GM23338 (cell line): ENCODE results near the gene FHIT. TPM values are rescaled to one million over a fixed set of nuclear protein-coding genes. Genes with fewer than 3 reads are reported as not detected.

Source experiments
- ATAC-seq: fragments of 200-7000 bp; cut with Tn5 transposase; 3 replicates; pipeline ENCODE4 v1.9.1; 2020
- DNase-seq: peaks from one replicate; pipeline ENCODE4 v3.0.0-alpha.2; 2015; ENCODE audit warnings: low spot score
- H2AFZ ChIP-seq: fragments of 200-600 bp; sonication (generic); 2 replicates; pipeline ENCODE4 v1.8.0; 2016; ENCODE audit warnings: antibody characterized with exemption, mild to moderate bottlenecking, moderate library complexity
- H3F3A ChIP-seq: fragments of 200-600 bp; sonication (generic); replicated peaks from 2 replicates; pipeline ENCODE4 v1.8.0; 2017; ENCODE audit warnings: antibody characterized with exemption, mixed run types, low read depth
- H3K27ac ChIP-seq: fragments of 200-600 bp; sonication (generic); 2 replicates; pipeline ENCODE4 v1.6.1; 2016; ENCODE audit warnings: low read depth
- H3K27me3 ChIP-seq: fragments of 200-600 bp; sonication (generic); 2 replicates; pipeline ENCODE4 v1.8.0; 2016; ENCODE audit warnings: mild to moderate bottlenecking, mixed run types, moderate library complexity; ENCODE audit not compliant: insufficient read depth
- H3K36me3 ChIP-seq: fragments of 200-600 bp; sonication (generic); 2 replicates; pipeline ENCODE4 v1.8.0; 2016; ENCODE audit warnings: mild to moderate bottlenecking; ENCODE audit not compliant: insufficient read depth
- H3K4me1 ChIP-seq: fragments of 200-600 bp; sonication (generic); 2 replicates; pipeline ENCODE4 v1.8.0; 2016; ENCODE audit warnings: mild to moderate bottlenecking, moderate library complexity; ENCODE audit not compliant: insufficient read depth
- H3K4me2 ChIP-seq: fragments of 200-600 bp; sonication (generic); 2 replicates; pipeline ENCODE4 v1.7.1; 2017; ENCODE audit warnings: mixed run types
- H3K4me3 ChIP-seq: fragments of 200-600 bp; sonication (generic); 2 replicates; pipeline ENCODE4 v1.6.1; 2016; ENCODE audit warnings: mixed run types
- H3K79me2 ChIP-seq: fragments of 200-600 bp; sonication (generic); replicated peaks from 2 replicates; pipeline ENCODE4 v1.8.0; 2017; ENCODE audit warnings: mild to moderate bottlenecking; ENCODE audit not compliant: insufficient read depth
- H3K9me2 ChIP-seq: fragments of 200-600 bp; sonication (generic); 2 replicates; pipeline ENCODE4 v1.8.0; 2017; ENCODE audit not compliant: insufficient read depth
- H4K20me1 ChIP-seq: fragments of 200-600 bp; sonication (generic); replicated peaks from 2 replicates; pipeline ENCODE4 v1.8.0; 2017; ENCODE audit warnings: mild to moderate bottlenecking; ENCODE audit not compliant: insufficient read depth
- H3K27ac Mint-ChIP-seq: 2 replicates; pipeline ENCODE4 v1.8.0; 2020; ENCODE audit warnings: inconsistent platforms, mild to moderate bottlenecking, moderate library complexity, mixed read lengths
- H3K27me3 Mint-ChIP-seq: 3 replicates; pipeline ENCODE4 v1.8.0; 2022; ENCODE audit warnings: low read depth, mild to moderate bottlenecking, moderate library complexity, mixed read lengths, inconsistent platforms; ENCODE audit not compliant: insufficient read depth, poor library complexity
- H3K36me3 Mint-ChIP-seq: 3 replicates; pipeline ENCODE4 v1.8.0; 2021; ENCODE audit warnings: low read depth, mild to moderate bottlenecking, inconsistent platforms, moderate library complexity, mixed read lengths
- H3K4me1 Mint-ChIP-seq: 3 replicates; pipeline ENCODE4 v1.8.0; 2020; ENCODE audit warnings: mild to moderate bottlenecking, inconsistent platforms, mixed read lengths
- H3K4me3 Mint-ChIP-seq: 3 replicates; pipeline ENCODE4 v1.8.0; 2021; ENCODE audit warnings: moderate library complexity, mild to moderate bottlenecking, inconsistent platforms, mixed read lengths
- H3K9me3 Mint-ChIP-seq: 3 replicates; pipeline ENCODE4 v1.8.0; 2020; ENCODE audit warnings: moderate library complexity, mild to moderate bottlenecking, inconsistent platforms, mixed read lengths
- CREB1 ChIP-seq: fragments of 250-450 bp; sonication (Bioruptor Pico); IDR thresholded peaks from 2 replicates; pipeline ENCODE4 v1.5.0; 2020; ENCODE audit warnings: low read depth, mild to moderate bottlenecking, moderate library complexity
- ETS1 ChIP-seq: IDR thresholded peaks from 2 replicates; pipeline ENCODE4 v1.6.1; 2016; ENCODE audit warnings: antibody characterized with exemption
- EZH2 ChIP-seq: fragments of 200-600 bp; sonication (generic); IDR thresholded peaks from one replicate; pipeline ENCODE4 v1.8.0; 2017; ENCODE audit warnings: antibody characterized with exemption, mild to moderate bottlenecking, low read depth; ENCODE audit not compliant: unreplicated experiment
- EZH2phosphoT487 ChIP-seq: fragments of 200-600 bp; sonication (generic); IDR thresholded peaks from one replicate; pipeline ENCODE4 v1.8.1; 2018; ENCODE audit warnings: antibody characterized with exemption; ENCODE audit not compliant: unreplicated experiment
- JUNB ChIP-seq: IDR thresholded peaks from one replicate; pipeline ENCODE4 v1.6.1; 2016; ENCODE audit warnings: antibody characterized with exemption; ENCODE audit not compliant: unreplicated experiment
- NANOG ChIP-seq: IDR thresholded peaks from 2 replicates; pipeline ENCODE4 v1.6.1; 2016; ENCODE audit warnings: antibody characterized with exemption, borderline replicate concordance
- POLR2AphosphoS5 ChIP-seq: IDR thresholded peaks from 2 replicates; pipeline ENCODE4 v1.6.1; 2016; ENCODE audit warnings: antibody characterized with exemption, low read depth
- REST ChIP-seq: IDR thresholded peaks from one replicate; pipeline ENCODE4 v1.6.1; 2018; ENCODE audit warnings: antibody characterized with exemption; ENCODE audit not compliant: unreplicated experiment
- STAT1 ChIP-seq: IDR thresholded peaks from one replicate; pipeline ENCODE4 v1.6.1; 2016; ENCODE audit warnings: antibody characterized with exemption; ENCODE audit not compliant: unreplicated experiment
- ZNF114 ChIP-seq: fragments of 250-450 bp; sonication (Bioruptor Pico); IDR thresholded peaks from 2 replicates; pipeline ENCODE4 v1.5.0; 2020; ENCODE audit warnings: mild to moderate bottlenecking, moderate library complexity
- ZNF331 ChIP-seq: fragments of 250-450 bp; sonication (Bioruptor Pico); IDR thresholded peaks from 2 replicates; pipeline ENCODE4 v1.5.0; 2020; ENCODE audit warnings: low read depth, mild to moderate bottlenecking, moderate library complexity
- polyA plus RNA-seq: library from polyadenylated mRNA; unstranded; fragments of >200 nt; fragmentation: Nextera tagmentation; extraction: Ambion mirVana; gene quantifications from 2 replicates; pipeline ENCODE4 v1.2.1, GENCODE V29; 2016
- total RNA-seq: library from RNA; depleted of rRNA; stranded (reverse); fragments of >200 nt; shearing (Covaris generic); gene quantifications from 2 replicates; pipeline ENCODE4 v1.2.3, GENCODE V29; 2014
- TF ChIP-seq, protein P1 (sequence below): fragments of 250-450 bp; sonication (Bioruptor Pico); IDR thresholded peaks from 2 replicates; pipeline ENCODE4 v1.5.0; 2020; ENCODE audit warnings: mild to moderate bottlenecking, moderate library complexity
- TF ChIP-seq, protein P2 (sequence below), 2 experiments: fragments of 200-600 bp in 1 of 2; sonication (generic) in 1 of 2; conservative IDR thresholded peaks; 2 replicates each; pipeline versions ENCODE4 v1.5.1 to v1.6.1; 2016 to 2017; ENCODE audit warnings: antibody characterized with exemption in 2 of 2, low read depth in 2 of 2, mild to moderate bottlenecking in 2 of 2, moderate library complexity in 1 of 2

FHIT gene
- total and polyA plus RNA-seq, 2 experiments from 2014 or later: 3.0 to 8.3 TPM

GRCh38 chr3:61136191-61136590 is 115.1 kb downstream of the FHIT start (continued):
- TF ChIP-seq, protein P1, sequence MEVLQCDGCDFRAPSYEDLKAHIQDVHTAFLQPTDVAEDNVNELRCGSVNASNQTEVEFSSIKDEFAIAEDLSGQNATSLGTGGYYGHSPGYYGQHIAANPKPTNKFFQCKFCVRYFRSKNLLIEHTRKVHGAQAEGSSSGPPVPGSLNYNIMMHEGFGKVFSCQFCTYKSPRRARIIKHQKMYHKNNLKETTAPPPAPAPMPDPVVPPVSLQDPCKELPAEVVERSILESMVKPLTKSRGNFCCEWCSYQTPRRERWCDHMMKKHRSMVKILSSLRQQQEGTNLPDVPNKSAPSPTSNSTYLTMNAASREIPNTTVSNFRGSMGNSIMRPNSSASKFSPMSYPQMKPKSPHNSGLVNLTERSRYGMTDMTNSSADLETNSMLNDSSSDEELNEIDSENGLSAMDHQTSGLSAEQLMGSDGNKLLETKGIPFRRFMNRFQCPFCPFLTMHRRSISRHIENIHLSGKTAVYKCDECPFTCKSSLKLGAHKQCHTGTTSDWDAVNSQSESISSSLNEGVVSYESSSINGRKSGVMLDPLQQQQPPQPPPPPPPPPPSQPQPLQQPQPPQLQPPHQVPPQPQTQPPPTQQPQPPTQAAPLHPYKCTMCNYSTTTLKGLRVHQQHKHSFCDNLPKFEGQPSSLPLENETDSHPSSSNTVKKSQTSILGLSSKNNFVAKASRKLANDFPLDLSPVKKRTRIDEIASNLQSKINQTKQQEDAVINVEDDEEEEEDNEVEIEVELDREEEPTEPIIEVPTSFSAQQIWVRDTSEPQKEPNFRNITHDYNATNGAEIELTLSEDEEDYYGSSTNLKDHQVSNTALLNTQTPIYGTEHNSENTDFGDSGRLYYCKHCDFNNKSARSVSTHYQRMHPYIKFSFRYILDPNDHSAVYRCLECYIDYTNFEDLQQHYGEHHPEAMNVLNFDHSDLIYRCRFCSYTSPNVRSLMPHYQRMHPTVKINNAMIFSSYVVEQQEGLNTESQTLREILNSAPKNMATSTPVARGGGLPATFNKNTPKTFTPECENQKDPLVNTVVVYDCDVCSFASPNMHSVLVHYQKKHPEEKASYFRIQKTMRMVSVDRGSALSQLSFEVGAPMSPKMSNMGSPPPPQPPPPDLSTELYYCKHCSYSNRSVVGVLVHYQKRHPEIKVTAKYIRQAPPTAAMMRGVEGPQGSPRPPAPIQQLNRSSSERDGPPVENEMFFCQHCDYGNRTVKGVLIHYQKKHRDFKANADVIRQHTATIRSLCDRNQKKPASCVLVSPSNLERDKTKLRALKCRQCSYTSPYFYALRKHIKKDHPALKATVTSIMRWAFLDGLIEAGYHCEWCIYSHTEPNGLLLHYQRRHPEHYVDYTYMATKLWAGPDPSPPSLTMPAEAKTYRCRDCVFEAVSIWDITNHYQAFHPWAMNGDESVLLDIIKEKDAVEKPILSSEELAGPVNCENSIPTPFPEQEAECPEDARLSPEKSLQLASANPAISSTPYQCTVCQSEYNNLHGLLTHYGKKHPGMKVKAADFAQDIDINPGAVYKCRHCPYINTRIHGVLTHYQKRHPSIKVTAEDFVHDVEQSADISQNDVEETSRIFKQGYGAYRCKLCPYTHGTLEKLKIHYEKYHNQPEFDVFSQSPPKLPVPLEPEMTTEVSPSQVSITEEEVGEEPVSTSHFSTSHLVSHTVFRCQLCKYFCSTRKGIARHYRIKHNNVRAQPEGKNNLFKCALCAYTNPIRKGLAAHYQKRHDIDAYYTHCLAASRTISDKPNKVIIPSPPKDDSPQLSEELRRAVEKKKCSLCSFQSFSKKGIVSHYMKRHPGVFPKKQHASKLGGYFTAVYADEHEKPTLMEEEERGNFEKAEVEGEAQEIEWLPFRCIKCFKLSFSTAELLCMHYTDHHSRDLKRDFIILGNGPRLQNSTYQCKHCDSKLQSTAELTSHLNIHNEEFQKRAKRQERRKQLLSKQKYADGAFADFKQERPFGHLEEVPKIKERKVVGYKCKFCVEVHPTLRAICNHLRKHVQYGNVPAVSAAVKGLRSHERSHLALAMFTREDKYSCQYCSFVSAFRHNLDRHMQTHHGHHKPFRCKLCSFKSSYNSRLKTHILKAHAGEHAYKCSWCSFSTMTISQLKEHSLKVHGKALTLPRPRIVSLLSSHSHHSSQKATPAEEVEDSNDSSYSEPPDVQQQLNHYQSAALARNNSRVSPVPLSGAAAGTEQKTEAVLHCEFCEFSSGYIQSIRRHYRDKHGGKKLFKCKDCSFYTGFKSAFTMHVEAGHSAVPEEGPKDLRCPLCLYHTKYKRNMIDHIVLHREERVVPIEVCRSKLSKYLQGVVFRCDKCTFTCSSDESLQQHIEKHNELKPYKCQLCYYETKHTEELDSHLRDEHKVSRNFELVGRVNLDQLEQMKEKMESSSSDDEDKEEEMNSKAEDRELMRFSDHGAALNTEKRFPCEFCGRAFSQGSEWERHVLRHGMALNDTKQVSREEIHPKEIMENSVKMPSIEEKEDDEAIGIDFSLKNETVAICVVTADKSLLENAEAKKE (CRISPR knock-in tag): no peak
- no peak for TF ChIP-seq ETS1
- no peak for TF ChIP-seq POLR2AphosphoS5
- TF ChIP-seq EZH2phosphoT487: no peak
- no peak for TF ChIP-seq EZH2

DNA sequence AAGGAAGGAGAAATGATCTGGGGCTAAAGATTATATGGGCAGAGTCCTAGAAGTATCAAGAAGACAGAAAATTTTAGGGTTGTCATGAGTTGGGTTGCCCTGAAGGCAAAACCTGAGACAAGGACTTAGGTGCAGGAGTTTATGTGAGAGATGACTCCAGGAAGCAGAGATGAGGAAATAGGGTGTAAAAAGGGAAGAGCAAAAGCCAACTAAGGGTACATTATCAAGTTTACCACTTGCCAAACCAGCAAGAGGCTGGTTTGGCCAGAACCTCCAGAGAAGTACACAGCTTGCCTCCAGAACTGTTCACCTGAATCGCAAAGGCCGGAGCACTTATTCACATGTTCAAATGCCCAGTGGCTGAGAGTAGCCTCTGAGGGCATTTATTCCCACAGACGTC is 116.7 kb downstream of the FHIT start:
- Histone ChIP-seq H3K4me1 (peaks cover 4% of the 10 kb centered on the region), H3K36me3 (no peaks in the 10 kb centered on the region), H3K79me2 (no peaks in the 10 kb centered on the region), H3K9me2 (no peaks in the 10 kb centered on the region), H3K4me3 (no peak overlapping the region), H3F3A (no peaks in the 10 kb centered on the region), H3K27ac (no peak overlapping the region), H2AFZ (no peak overlapping the region), H3K4me2 (no peak overlapping the region), H4K20me1 (no peaks in the 10 kb centered on the region), H3K27me3 (no peaks in the 10 kb centered on the region)
- Mint-ChIP-seq H3K36me3 (no peaks in the 10 kb centered on the region), H3K4me3 (no peak overlapping the region), H3K27me3 (peaks cover 4% of the 10 kb centered on the region), H3K4me1 (peaks cover 11% of the 10 kb centered on the region; the same call in 2 of the 3 replicates), H3K9me3 (no peaks in the 10 kb centered on the region), H3K27ac (no peak overlapping the region)
- ATAC-seq: no peak
- DNase-seq: no peak
- TF ChIP-seq, protein P2, sequence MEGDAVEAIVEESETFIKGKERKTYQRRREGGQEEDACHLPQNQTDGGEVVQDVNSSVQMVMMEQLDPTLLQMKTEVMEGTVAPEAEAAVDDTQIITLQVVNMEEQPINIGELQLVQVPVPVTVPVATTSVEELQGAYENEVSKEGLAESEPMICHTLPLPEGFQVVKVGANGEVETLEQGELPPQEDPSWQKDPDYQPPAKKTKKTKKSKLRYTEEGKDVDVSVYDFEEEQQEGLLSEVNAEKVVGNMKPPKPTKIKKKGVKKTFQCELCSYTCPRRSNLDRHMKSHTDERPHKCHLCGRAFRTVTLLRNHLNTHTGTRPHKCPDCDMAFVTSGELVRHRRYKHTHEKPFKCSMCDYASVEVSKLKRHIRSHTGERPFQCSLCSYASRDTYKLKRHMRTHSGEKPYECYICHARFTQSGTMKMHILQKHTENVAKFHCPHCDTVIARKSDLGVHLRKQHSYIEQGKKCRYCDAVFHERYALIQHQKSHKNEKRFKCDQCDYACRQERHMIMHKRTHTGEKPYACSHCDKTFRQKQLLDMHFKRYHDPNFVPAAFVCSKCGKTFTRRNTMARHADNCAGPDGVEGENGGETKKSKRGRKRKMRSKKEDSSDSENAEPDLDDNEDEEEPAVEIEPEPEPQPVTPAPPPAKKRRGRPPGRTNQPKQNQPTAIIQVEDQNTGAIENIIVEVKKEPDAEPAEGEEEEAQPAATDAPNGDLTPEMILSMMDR (conservative IDR thresholded peaks at IDR 0.05; ENCODE audit: low read depth in 2 of 2): no peak
- TF ChIP-seq EZH2phosphoT487: no peak
- TF ChIP-seq STAT1: no peak
- TF ChIP-seq REST: no peak
- TF ChIP-seq CREB1 (CRISPR knock-in tag): no peak
- TF ChIP-seq ZNF331 (CRISPR knock-in tag): no peak
- no peak for TF ChIP-seq JUNB
- no peak for TF ChIP-seq EZH2
- no peak for TF ChIP-seq POLR2AphosphoS5
- TF ChIP-seq NANOG: no peak
- TF ChIP-seq ZNF114 (CRISPR knock-in tag): no peak
